Skeletal muscle satellite cell (primary cell): Measurements from ENCODE around the gene C18orf32.
A peak's percentile ranks its signal among the peaks of the same experiment; 100 is the strongest.

Experiments
- H3K27me3 ChIP-seq: 2 replicates; pipeline ENCODE4 v1.7.0; 2013; ENCODE audit warnings: low read length; ENCODE audit not compliant: control insufficient read depth, insufficient read depth
- H3K36me3 ChIP-seq: 2 replicates; pipeline ENCODE4 v1.7.0; 2013; ENCODE audit warnings: mild to moderate bottlenecking, control low read depth, low read length; ENCODE audit not compliant: insufficient read depth
- H3K4me1 ChIP-seq: 2 replicates; pipeline ENCODE4 v1.7.0; 2013; ENCODE audit warnings: low read length; ENCODE audit not compliant: control insufficient read depth, insufficient read depth
- H3K4me2 ChIP-seq: 2 replicates; pipeline ENCODE4 v1.7.0; 2013; ENCODE audit warnings: mild to moderate bottlenecking, low read length
- H3K4me3 ChIP-seq: 2 replicates; pipeline ENCODE4 v1.7.0; 2013; ENCODE audit warnings: low read length
- H3K9ac ChIP-seq: 2 replicates; pipeline ENCODE4 v1.7.0; 2013; ENCODE audit warnings: mild to moderate bottlenecking, low read depth, low read length, moderate library complexity
- H3K9me3 ChIP-seq: replicated peaks from 2 replicates; pipeline ENCODE4 v1.7.0; 2013; ENCODE audit warnings: mild to moderate bottlenecking, control low read depth, low read length

The C18orf32 gene

DNA sequence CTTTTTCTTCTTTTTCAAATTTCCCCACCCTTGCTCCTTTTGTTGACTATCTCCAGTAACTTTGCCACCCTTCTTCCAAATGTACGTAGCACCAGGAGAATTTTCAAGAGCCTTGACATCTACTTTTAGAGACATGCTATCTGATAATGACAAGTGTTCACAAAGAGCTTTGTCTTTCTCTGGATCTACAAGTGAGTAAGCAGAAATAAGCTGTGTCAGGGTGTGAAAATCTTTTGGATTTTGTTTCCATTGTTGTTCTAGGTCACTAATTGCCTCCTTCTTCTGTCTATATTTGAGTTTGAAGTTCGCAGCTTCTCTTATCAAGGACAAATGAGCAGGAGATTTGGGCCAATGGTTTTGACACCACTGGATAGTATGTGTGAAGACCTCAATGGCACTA is 8.4 kb upstream of the C18orf32 start:
- Histone ChIP-seq H3K9ac (no peak overlapping the region), H3K9me3 (no peaks in the 10 kb centered on the region), H3K4me2 (no peak overlapping the region), H3K36me3 (peaks cover 13% of the 10 kb centered on the region), H3K27me3 (peaks cover 3% of the 10 kb centered on the region), H3K4me3 (no peak overlapping the region), H3K4me1 (peaks cover 9% of the 10 kb centered on the region)

DNA sequence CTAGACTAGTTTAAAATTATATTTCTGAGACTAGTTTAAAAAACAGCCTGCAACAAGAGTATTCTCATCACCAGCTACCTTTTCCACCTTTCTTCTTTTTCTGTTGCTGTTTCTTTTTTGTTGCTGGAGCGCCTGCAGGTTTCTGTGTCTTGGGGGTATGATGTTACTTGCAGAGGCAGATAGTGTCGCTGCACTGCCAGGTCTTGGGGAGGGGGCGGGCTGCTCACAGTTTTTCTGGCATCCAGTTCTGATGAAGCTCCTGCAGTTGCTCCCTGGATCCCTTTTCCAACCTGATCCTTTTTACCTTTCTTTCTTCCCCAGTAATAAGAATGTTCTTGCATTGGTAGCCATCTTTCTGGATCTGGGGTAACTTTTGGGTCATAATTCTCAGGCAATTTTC is 8.0 kb upstream of the C18orf32 start:
- no peaks in the 10 kb centered on the region for H3K27me3 ChIP-seq
- H3K36me3 ChIP-seq = peaks cover 17% of the 10 kb centered on the region
- H3K9me3 ChIP-seq = no peaks in the 10 kb centered on the region
- no peak overlapping the region for H3K4me3 ChIP-seq
- H3K4me2 ChIP-seq = no peak overlapping the region
- peaks cover 13% of the 10 kb centered on the region for H3K4me1 ChIP-seq
- H3K9ac ChIP-seq = no peak overlapping the region

DNA sequence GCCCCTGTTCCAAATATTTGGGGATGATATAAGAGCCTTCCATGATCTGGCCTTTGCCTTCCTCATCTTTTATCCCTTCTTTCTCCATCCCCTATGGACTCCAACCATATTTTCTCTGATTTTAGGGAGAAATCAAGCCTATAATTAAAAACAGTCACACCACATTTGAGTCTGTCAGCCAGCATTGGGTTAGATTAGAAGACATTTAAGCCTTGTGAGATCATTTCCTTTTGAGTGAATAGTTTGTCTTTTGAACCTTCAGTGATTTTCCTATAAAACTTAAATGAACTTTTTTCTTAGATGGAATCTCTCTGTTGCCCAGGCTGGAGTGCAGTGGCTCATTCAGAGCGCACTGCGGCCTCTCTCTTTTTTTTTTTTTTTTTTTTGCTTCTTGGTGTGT is 7.6 kb upstream of the C18orf32 start:
- Histone ChIP-seq H3K4me3 (no peak overlapping the region), H3K9ac (no peak overlapping the region), H3K9me3 (no peaks in the 10 kb centered on the region), H3K27me3 (no peaks in the 10 kb centered on the region), H3K4me1 (peaks cover 17% of the 10 kb centered on the region), H3K36me3 (peaks cover 22% of the 10 kb centered on the region), H3K4me2 (no peak overlapping the region)

DNA sequence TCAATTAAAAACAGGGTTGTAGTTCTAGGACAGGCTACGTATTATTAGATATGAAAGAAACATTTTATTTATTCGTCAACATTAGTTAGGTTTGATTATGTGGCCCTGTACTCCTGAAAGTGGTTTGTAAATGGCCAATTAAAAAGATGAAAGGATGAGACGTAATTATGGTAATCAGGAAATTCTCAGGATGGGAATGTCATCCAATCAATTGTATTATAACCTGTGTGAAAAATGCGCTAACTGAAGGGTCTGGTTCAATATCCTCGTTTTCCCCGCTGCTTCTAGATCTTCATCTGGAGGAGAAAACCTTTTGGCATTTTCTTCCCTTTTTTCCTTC is 5.6 kb upstream of the C18orf32 start:
- peaks cover 23% of the 10 kb centered on the region for H3K4me1 ChIP-seq

DNA sequence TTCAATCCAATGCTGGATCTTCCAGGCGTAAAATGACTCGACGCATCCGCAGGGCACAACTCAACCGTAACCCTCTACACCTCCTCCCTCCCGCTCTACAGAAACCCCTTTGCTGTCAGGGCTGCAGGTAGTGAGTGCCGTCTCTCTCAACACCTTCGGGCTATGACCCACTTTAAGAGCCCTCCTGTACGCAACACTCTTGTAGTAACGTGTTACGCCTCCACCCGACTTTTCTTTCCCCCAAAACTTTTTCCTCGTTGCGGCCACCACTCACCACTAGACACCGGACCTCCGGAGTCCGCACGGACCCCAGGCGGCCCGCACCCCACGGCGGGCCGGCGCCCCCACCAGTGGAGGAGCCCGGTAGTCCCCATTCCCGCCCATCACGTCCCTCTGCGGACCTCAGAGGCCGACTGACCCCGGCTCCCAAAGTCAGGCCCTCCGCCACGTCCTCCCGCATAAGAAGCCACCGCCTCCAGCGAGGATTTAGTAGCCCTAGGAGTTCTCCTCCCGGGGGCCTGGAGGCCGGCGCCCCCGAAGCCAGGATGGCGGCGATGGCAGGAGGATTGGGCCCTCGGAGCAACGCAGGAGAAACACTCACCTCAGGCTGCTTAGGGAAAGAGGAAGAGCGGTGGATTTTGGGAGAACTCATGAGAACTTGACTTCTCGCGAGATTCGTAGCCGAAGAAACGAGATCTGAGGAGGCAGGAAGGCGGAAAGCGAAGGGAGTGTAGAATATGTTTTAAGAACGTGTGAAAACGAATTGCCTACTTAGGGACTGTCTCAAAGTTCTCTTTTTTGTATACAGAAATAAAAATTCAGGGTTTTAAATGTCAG is 5.0 kb upstream of the C18orf32 start, which contains the start of gene RPL17:
Gene RPL17 (minus strand): TSS at position 609 of the 837 bp plus-strand sequence.
- Histone ChIP-seq H3K36me3 (peaks cover 43% of the 10 kb centered on the region), H3K4me2 (peak within 1 kb of the TSS; percentile 94), H3K4me1 (peaks cover 27% of the 10 kb centered on the region), H3K27me3 (no peaks in the 10 kb centered on the region), H3K4me3 (peak within 1 kb of the TSS; percentile 88), H3K9me3 (no peaks in the 10 kb centered on the region), H3K9ac (peak within 1 kb of the TSS; percentile 98)

More for the DNA sequence above, 5.6 kb upstream of the C18orf32 start:
- Histone ChIP-seq H3K36me3 (peaks cover 39% of the 10 kb centered on the region), H3K4me2 (peak overlapping the region; percentile 27), H3K9me3 (no peaks in the 10 kb centered on the region), H3K9ac (no peak overlapping the region), H3K4me3 (no peak overlapping the region), H3K27me3 (no peaks in the 10 kb centered on the region)

DNA sequence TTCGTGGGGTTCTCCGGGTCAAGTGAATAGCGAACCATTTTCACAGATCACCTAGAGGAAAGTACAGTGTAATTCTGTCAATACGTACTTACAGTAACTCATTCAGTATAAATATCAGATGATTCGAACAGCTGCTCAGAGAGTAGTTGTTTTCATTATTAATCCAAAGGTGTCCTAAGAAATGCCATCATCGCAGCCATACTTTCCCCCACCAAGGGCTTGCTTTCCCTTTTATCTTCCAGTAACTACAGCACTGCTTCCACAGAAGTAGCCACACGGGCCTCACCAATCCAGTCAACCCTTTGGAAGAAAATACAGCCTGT is 4.5 kb upstream of the C18orf32 start:
- H3K27me3 ChIP-seq = no peaks in the 10 kb centered on the region
- peak overlapping the region; percentile 94 for H3K4me2 ChIP-seq
- peaks cover 43% of the 10 kb centered on the region for H3K36me3 ChIP-seq
- H3K4me1 ChIP-seq = peaks cover 27% of the 10 kb centered on the region
- H3K4me3 ChIP-seq = peak overlapping the region; percentile 88
- H3K9ac ChIP-seq = peak overlapping the region; percentile 98
- H3K9me3 ChIP-seq = no peaks in the 10 kb centered on the region

DNA sequence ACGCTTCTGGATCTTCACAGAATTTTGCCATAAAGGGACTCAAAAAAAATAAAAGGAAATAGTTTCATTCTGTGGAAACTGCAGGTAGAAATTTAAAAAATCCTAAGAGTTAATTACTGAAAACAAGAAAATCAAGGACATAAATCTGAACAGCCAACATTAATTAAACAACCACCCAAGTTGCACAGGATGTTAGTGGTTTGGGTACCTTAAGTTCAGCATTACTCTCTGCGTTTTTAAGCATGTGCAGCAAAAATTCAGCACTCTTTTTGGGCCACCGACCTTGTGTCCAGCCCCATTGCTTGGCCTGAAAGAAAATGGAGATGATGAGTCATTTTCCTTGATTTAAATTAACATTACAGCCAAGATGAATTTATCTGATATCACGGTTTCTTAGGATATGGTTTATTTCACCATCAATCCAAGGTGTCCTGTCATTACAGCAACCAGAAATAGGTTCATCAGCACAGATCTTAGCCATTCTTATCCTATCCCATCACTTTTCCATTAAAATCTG is 3.3 kb upstream of the C18orf32 start:
- peak overlapping the region; percentile 88 for H3K4me3 ChIP-seq
- H3K36me3 ChIP-seq = peaks cover 43% of the 10 kb centered on the region
- peak overlapping the region; percentile 98 for H3K9ac ChIP-seq
- no peaks in the 10 kb centered on the region for H3K9me3 ChIP-seq
- peak overlapping the region; percentile 94 for H3K4me2 ChIP-seq
- peaks cover 33% of the 10 kb centered on the region for H3K4me1 ChIP-seq
- H3K27me3 ChIP-seq = no peaks in the 10 kb centered on the region

DNA sequence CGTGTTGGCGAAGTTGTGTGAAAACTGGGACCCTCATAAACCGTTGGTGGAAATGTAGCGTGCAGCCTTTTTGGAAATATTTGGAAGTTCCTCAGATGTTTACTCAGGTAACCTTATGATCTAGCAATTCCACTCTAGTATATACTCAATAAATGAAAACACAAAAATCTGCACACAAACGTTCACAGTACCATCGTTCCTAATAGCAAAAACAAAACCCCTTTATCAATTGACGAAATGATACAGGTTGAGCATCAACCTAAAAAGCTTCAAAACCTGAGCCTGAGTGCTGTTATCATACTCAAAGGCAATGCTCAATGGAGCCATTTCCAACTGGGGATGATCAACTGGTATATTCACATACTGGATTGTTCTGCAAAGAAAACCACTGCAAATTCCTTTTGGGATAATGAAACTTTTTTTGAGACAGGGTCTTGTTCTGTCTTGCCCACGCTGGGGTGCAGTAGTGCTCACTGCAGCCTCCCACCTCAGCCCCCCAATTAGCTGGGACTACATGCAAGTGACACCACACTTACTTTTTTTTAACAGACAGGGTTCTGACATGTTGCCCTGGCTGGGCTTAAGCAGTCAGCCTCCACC is 777 bp upstream of the C18orf32 start:
- Histone ChIP-seq H3K36me3 (peaks cover 50% of the 10 kb centered on the region), H3K4me1 (peaks cover 33% of the 10 kb centered on the region), H3K4me2 (peak overlapping the region; percentile 87), H3K4me3 (peak overlapping the region; percentile 90), H3K27me3 (no peaks in the 10 kb centered on the region), H3K9ac (peak overlapping the region; percentile 91), H3K9me3 (no peaks in the 10 kb centered on the region)

DNA sequence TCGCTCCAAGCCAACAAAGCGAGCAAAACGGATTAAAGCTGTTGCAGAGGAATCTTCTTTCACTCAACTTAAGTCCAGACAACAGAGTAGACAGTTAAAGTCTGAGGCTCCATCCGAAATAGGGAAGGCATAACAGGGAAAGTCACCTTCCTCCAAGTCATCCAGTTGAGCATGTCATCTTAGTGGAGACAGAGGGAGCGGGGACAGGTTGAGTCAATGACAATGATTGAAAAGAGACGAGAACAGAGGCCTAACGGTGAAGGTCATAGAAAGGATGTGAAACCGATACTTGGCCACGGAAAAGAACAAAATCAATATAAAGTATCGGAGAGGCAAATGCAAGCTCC is 455 bp downstream of the C18orf32 start:
- H3K4me1 ChIP-seq = peaks cover 33% of the 10 kb centered on the region
- H3K36me3 ChIP-seq = peaks cover 53% of the 10 kb centered on the region
- no peaks in the 10 kb centered on the region for H3K27me3 ChIP-seq
- peak overlapping the region; percentile 87 for H3K4me2 ChIP-seq
- H3K4me3 ChIP-seq = peak overlapping the region; percentile 90
- no peaks in the 10 kb centered on the region for H3K9me3 ChIP-seq
- H3K9ac ChIP-seq = peak overlapping the region; percentile 91

DNA sequence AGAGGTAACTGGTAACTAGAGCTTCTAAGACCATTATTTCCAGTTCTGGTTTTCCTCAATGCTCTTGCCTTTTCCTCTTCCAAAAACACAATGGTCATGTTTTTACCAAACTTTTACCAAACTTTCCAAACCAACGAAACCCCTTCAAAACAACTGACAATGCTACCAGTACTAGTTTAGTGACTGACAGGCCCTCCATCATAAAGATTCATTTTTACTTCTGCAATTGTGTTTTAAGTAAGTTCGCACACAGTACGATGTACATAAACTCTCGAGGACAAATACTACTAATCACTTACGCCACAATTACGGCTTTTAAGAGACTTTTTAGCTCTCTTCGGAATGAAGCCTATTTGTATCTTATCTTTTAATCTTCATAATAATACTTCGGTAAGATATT is 900 bp downstream of the C18orf32 start:
- Histone ChIP-seq H3K4me1 (peaks cover 31% of the 10 kb centered on the region), H3K9me3 (no peaks in the 10 kb centered on the region), H3K9ac (peak overlapping the region; percentile 91), H3K4me3 (peak overlapping the region; percentile 90), H3K4me2 (peak overlapping the region; percentile 87), H3K36me3 (peaks cover 52% of the 10 kb centered on the region), H3K27me3 (no peaks in the 10 kb centered on the region)

DNA sequence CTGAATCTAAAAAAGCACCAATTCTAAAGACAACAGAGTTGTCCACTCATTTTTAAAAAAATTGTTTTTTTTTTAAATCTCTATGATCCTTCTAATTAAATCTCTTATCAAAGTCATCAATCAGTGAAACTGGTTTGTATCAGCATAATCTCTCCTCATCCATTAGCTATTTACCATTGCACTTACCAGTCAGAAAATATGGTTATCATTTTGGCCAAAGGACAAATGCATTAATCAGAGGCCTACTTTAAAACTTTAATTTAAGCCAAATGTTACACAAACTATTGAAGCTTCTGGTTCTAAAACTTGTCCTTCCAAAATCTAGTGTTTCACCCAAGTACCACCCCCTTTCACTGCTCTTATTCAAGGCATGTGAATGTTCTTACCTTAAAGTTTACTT is 3.8 kb downstream of the C18orf32 start:
- no peak overlapping the region for H3K4me2 ChIP-seq
- H3K9me3 ChIP-seq = no peaks in the 10 kb centered on the region
- no peak overlapping the region for H3K4me3 ChIP-seq
- peaks cover 40% of the 10 kb centered on the region for H3K36me3 ChIP-seq
- H3K4me1 ChIP-seq = peaks cover 11% of the 10 kb centered on the region
- no peaks in the 10 kb centered on the region for H3K27me3 ChIP-seq
- H3K9ac ChIP-seq = no peak overlapping the region

DNA sequence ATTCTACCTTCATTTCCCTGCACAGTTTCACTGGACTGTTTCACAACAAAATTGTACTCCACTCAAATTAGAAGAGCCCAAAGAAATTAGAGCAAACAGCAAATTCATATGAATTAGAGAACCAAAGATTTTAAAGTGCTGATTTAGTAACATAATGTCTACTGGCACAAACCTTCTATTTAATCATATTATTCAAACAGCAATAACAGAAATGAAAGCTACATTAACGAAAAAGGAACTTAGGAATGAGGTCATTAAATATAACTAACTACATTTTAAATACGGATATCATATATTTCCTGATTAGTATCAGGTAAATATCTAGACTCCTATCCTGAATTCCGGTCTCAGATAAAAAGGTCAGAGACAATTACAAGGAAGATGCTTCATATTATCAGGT is 5.1 kb downstream of the C18orf32 start:
- H3K4me3 ChIP-seq = no peak overlapping the region
- no peaks in the 10 kb centered on the region for H3K9me3 ChIP-seq
- no peak overlapping the region for H3K9ac ChIP-seq
- no peak overlapping the region for H3K4me2 ChIP-seq
- peaks cover 31% of the 10 kb centered on the region for H3K36me3 ChIP-seq
- peaks cover 13% of the 10 kb centered on the region for H3K4me1 ChIP-seq
- H3K27me3 ChIP-seq = no peaks in the 10 kb centered on the region
